ENCODE results near the gene NAALADL2. TPM values are rescaled to one million over a fixed set of nuclear protein-coding genes. Genes with fewer than 3 reads are reported as not detected.
A peak's percentile ranks its signal among the peaks of the same experiment; 100 is the strongest.

NAALADL2 gene
- total RNA-seq, 1 experiment from 2014 or later = 3.1 TPM

DNA sequence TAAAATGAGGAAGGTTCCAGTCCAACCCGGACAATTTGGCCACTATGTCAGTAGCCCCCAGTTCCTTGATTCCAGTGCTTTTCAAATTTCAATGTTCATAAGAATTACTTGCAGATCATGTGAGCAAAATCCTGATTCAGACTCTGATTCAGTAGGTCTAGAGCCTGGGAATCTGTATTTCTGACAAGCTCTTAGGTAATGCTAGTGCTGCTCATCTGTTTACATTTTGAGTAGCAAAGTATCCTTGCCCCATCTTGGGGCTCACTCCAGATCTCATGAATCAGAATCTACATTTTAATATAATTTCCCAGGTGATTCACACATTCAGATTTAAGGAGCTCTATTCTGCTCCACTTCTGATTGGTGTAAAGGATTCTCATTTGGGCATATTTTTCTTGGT, 142.0 kb downstream of the NAALADL2 start:
- no peak for DNase-seq
- H3K27ac ChIP-seq = no peak overlapping the region

DNA sequence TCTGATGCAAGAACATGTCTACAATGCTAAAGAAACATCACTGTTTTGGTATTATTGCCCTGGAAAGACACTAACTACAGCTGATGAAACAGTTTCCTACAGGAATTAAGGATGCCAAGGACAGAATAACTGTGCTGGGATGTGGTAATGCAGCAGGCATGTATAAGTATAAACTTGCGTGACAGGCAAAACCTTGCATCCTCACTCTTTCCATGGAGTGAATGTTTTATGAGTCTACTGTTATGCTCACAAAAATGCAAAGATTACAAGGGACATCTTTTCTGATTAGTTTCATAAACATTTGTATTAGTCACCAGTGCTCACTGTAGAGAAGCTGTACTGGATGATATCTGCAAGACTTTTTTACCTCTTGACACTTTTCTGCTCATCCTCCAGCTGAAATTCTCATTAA, 143.6 kb downstream of the NAALADL2 start:
- no peaks in the 10 kb centered on the region for H3K9me3 ChIP-seq (replicated peaks)
- DNase-seq = no peak
- no peaks in the 10 kb centered on the region for H3K27me3 ChIP-seq
- no peak overlapping the region for H3K27ac ChIP-seq
- peaks cover 12% of the 10 kb centered on the region for H3K4me1 ChIP-seq
- H3K36me3 ChIP-seq = no peaks in the 10 kb centered on the region
- no peak overlapping the region for H3K4me3 ChIP-seq

More for the DNA sequence above, 142.0 kb downstream of the NAALADL2 start:
- Histone ChIP-seq H3K4me1 (peaks cover 12% of the 10 kb centered on the region), H3K27me3 (no peaks in the 10 kb centered on the region), H3K9me3 (replicated peaks) (no peaks in the 10 kb centered on the region), H3K36me3 (no peaks in the 10 kb centered on the region), H3K4me3 (no peak overlapping the region)

DNA sequence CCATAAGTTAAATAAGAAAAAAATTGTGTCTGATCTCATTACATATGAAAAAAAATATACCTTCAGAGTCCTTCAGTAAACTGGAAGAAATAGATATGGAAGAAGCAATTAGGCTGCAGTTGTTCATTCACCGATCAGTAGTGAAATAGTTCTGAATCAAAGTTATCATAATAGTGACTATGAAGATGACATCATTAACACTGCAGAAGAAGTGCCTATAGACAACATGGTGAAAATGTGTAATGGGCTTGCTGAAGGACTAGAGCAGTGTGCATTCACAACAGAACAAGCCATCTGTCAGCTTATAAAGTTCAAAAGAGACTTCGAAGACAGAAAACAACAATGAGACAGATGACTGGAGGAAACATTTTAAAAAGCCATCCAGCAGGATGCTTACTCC, 144.5 kb downstream of the NAALADL2 start:
- Histone ChIP-seq H3K4me3 (no peak overlapping the region), H3K4me1 (peaks cover 12% of the 10 kb centered on the region), H3K27me3 (no peaks in the 10 kb centered on the region), H3K36me3 (no peaks in the 10 kb centered on the region), H3K27ac (no peak overlapping the region), H3K9me3 (replicated peaks) (no peaks in the 10 kb centered on the region)
- no peak for DNase-seq

DNA sequence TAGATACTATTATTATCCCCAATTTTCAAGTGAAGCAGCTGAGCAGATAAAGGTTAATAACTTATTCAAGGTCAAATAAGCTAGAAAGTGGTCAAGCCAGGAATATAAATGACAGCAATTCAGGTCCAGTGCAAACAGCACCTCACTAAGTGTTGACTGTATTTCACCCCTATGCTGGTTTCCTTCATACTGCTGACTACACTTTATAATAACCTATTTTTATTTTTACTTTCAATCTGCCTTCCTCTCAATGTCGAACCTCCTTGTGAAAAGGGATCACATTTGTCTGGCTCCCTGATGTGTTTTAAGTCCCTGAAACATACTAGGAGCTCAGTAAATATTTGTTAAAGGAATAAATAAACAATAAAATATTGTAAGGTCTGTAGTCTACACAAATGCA, 146.1 kb downstream of the NAALADL2 start:
- H3K27ac ChIP-seq = no peak overlapping the region
- DNase-seq = no peak
- peaks cover 12% of the 10 kb centered on the region for H3K4me1 ChIP-seq

DNA sequence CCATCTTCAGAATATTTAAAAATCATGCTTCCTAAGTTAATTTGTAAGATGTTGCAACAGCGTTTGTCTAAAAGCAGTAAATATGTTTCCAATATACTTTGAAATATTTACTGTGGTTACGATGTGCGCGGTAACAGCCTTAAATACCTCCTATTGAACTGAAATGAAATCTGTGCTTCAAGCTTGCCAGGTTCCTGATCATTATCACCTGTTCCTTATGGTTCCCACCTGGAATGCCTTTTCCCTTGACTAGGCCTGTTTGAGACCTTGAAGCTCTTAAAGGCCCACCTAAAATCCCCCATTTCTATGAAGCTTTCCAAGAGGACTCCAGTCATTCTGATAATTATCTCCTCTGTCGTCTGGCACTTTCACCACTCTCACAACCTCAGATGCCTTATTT, 146.7 kb downstream of the NAALADL2 start:
- H3K27ac ChIP-seq = no peak overlapping the region
- H3K4me3 ChIP-seq = no peak overlapping the region
- DNase-seq = no peak
- H3K9me3 ChIP-seq (replicated peaks) = no peaks in the 10 kb centered on the region
- H3K4me1 ChIP-seq = peaks cover 12% of the 10 kb centered on the region
- H3K36me3 ChIP-seq = no peaks in the 10 kb centered on the region
- H3K27me3 ChIP-seq = no peaks in the 10 kb centered on the region

More for the DNA sequence above, 146.1 kb downstream of the NAALADL2 start:
- Histone ChIP-seq H3K9me3 (replicated peaks) (no peaks in the 10 kb centered on the region), H3K36me3 (no peaks in the 10 kb centered on the region), H3K27me3 (no peaks in the 10 kb centered on the region), H3K4me3 (no peak overlapping the region)

DNA sequence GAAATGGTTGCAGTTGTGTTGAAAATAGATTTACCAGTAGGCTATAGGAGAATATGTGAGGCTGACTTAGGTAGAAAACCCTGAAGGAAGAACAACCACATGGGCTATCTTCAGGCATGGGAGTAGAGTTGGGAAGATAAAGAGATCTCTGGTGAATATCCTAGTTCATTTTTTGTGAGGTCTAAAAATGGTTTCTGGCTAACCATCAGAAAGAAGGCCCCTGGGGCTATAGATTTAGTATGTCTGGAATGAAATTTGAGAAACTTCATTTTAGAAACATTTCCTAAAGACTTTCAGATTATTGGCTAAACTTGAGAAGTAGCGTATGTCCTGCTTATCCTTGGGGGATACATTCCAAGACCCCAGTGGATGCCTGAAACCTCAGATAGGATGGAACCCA, 148.2 kb downstream of the NAALADL2 start:
- Histone ChIP-seq H3K4me3 (no peak overlapping the region), H3K27ac (no peak overlapping the region), H3K36me3 (no peaks in the 10 kb centered on the region), H3K4me1 (peaks cover 1% of the 10 kb centered on the region; the same call in 1 of the 2 replicates), H3K27me3 (no peaks in the 10 kb centered on the region), H3K9me3 (replicated peaks) (no peaks in the 10 kb centered on the region)
- DNase-seq = peak in 1 of 2 experiments; percentile 17

DNA sequence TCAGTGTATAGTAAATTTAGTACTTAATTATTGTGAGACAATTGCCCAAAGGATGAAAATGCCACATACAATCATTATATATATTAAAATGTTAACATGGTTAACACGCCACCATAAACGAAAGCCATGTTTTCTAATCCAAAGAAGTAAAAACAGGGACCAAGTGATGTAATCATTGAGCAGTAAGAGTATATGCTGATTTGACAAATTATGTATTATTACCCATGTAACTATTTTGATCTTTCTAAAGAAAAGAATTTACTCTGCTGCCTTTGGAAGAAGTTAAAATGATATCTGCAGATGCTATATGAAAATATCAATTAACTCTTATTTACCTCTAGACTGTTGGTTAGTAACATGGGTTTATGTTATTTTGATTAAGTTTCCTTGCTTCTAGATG, 150.2 kb downstream of the NAALADL2 start:
- Histone ChIP-seq H3K36me3 (no peaks in the 10 kb centered on the region), H3K27me3 (no peaks in the 10 kb centered on the region), H3K4me1 (no peaks in the 10 kb centered on the region), H3K27ac (no peak overlapping the region), H3K4me3 (no peak overlapping the region), H3K9me3 (replicated peaks) (no peaks in the 10 kb centered on the region)
- no peak for DNase-seq

DNA sequence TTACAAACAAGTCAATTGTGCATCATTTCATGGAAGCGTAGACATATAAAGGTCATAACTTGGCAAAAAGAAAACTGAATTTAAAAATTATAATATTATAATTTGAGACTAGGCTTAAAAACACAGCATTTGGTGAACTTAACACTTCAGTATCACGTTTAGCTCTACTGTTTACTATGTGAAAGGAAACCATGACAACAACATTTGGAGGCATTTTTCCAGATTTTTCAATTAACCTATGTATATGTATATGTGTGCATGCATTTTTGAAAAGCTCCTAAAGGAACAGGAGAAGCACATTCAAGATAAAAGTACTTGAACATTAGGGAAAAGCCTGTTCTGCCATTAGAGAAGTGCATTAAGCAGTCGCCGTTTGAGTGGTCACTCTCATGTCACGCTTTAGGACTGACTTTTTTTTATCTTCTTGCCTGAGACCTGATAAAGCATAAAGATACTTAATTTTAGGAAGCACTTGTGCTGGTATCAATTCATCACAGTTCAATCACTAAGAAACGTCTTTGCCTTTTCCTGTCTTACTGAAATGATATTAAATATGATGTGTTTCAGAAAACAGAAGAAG, 156.0 kb downstream of the NAALADL2 start:
- no peak overlapping the region for H3K27ac ChIP-seq
- no peak overlapping the region for H3K4me3 ChIP-seq
- H3K36me3 ChIP-seq = no peaks in the 10 kb centered on the region
- H3K4me1 ChIP-seq = no peaks in the 10 kb centered on the region
- no peak for DNase-seq
- no peaks in the 10 kb centered on the region for H3K27me3 ChIP-seq
- H3K9me3 ChIP-seq (replicated peaks) = no peaks in the 10 kb centered on the region

DNA sequence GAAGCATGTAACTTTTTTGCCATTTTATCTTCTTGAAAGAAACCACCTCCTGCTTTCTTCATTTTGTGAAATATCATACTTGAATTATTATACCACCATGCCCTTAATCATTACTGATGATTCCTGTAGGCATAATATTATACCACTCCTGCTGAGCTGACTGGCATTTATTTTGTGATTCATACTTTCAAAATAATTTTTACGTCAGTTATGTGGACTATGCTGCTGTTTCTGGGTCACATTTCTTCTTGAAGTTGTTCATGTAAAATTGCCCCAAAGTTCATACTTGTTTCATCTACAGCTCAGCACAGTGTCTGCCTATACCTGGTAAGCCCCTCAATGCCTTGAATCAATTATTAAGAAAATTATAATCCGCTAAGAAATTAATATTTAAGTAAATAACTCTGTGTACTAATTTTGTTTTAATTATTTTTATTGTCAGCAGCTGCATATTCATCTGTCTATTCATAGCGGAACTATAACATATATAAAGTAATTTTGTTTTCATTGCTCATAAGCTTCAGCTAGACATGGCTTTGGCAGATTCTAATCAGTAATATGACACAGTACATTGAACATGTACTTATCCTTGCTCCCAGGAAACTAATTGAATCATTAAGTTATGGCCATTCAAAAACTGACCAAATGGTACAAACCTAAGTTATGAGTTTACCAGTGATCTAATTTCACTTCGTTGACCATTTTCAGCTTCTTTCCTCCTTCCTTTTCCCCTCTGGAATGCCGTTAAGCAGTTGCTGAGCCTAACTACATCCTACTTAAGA, 160.0 kb downstream of the NAALADL2 start:
- H3K4me1 ChIP-seq = no peaks in the 10 kb centered on the region
- H3K4me3 ChIP-seq = no peak overlapping the region
- H3K27ac ChIP-seq = no peak overlapping the region
- no peak for DNase-seq
- H3K27me3 ChIP-seq = no peaks in the 10 kb centered on the region
- no peaks in the 10 kb centered on the region for H3K36me3 ChIP-seq
- no peaks in the 10 kb centered on the region for H3K9me3 ChIP-seq (replicated peaks)

DNA sequence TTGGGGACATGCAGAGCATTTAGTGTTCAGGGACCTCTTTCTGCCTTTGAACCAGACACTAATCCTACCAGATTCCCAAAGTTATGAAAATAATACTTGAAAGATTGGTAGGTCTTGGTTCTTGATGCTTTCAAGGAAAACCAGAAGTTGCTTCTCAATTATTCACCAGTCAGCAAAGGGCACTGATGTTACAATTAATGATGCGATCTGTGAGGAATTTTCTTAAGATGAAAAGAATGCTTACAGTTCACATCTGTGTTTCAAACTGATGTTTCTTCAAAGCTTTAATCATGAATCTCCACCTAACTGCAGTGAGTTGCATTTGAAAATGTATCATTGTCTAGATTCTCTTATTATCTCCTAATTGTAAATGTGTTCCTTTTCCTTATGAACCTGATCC, 161.0 kb downstream of the NAALADL2 start:
- Histone ChIP-seq H3K4me3 (no peak overlapping the region), H3K4me1 (no peaks in the 10 kb centered on the region), H3K9me3 (replicated peaks) (no peaks in the 10 kb centered on the region), H3K27ac (no peak overlapping the region), H3K27me3 (no peaks in the 10 kb centered on the region), H3K36me3 (no peaks in the 10 kb centered on the region)
- no peak for DNase-seq

DNA sequence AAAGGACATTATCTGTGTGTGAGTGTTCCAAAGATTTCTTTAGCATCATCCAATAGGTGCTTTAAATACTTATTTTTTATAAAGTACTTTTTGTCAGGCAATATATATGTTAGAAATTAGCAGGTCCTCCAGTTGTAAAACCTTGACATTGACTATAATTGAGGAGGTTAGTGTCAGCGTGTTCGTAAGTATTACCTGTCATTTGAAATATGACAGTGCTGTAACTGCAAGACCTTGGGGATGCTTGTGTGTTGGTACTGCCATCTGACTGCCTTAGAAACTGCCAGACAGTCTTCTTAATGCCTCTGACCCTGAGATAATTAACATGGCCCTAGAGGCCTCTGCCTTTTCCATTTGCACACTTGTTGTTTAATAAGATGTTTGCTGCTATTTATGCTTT, 170.7 kb downstream of the NAALADL2 start:
- H3K4me1 ChIP-seq = no peaks in the 10 kb centered on the region
- no peak for DNase-seq
- no peaks in the 10 kb centered on the region for H3K36me3 ChIP-seq
- H3K9me3 ChIP-seq (replicated peaks) = no peaks in the 10 kb centered on the region; the same call in 1 of the 2 replicates
- no peak overlapping the region for H3K27ac ChIP-seq
- H3K27me3 ChIP-seq = no peaks in the 10 kb centered on the region
- no peak overlapping the region for H3K4me3 ChIP-seq

DNA sequence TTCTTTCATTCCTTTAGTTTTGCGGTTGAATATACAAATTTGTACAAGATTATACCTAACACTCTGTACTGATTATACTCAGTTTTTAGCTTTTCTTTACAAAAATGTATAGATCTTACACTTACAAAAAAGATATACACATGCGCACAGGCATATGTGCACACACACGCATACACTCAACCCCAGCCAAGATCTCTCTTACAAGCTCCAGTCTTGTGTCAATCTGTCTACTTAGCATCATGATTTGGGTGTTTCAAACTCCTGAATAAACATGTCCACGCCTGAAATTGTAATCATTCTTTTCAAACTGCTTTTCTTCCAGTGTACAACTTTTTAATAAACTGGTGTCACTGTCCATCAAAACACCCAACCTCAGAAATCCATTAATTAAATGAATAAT, 180.7 kb downstream of the NAALADL2 start:
- no peak for DNase-seq

DNA sequence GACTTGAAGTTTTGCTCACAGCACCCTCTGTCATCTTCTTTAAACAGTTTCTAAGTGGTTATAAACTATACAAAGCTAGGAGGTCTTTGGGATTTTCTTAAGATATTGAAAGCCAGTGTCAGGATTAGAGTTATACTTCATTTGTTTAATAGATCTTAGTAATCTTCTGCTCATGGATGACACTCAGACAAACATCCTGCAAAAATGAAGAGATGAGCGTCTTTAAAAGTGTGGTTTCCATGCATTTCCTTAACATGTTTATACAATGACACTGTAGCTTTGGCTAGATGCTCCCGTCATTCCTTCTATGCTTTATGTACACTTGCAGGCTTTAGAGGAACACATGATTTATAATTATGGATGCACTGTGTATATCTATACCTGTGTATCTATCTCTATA, 182.2 kb downstream of the NAALADL2 start:
- Histone ChIP-seq H3K36me3 (no peaks in the 10 kb centered on the region), H3K9me3 (replicated peaks) (no peaks in the 10 kb centered on the region), H3K27me3 (no peaks in the 10 kb centered on the region), H3K4me3 (no peak overlapping the region), H3K27ac (no peak overlapping the region), H3K4me1 (no peaks in the 10 kb centered on the region)
- DNase-seq = no peak

More for the DNA sequence above, 180.7 kb downstream of the NAALADL2 start:
- H3K36me3 ChIP-seq = no peaks in the 10 kb centered on the region
- H3K27me3 ChIP-seq = no peaks in the 10 kb centered on the region
- H3K27ac ChIP-seq = no peak overlapping the region
- H3K4me3 ChIP-seq = no peak overlapping the region
- H3K4me1 ChIP-seq = no peaks in the 10 kb centered on the region
- no peaks in the 10 kb centered on the region for H3K9me3 ChIP-seq (replicated peaks)

DNA sequence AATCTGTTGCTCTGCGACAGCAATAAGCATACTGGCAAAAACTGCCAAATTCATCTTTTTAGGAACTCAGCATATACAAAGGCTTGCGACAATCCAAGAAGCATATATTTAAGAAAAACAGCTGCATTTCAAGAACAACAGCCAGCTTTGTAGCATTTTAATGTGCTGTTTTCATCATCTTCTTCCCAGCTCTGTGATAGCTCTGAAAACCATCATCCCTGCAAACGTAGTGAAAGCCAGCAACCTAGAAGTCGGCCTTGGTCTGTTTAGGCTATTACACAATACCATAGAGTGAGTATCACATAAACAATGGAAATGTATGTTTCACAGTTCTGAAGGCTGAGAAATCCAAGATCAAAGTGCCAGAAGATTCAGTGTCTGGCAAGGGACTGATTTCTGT, 187.5 kb downstream of the NAALADL2 start:
- no peaks in the 10 kb centered on the region for H3K36me3 ChIP-seq
- H3K4me3 ChIP-seq = no peak overlapping the region
- H3K4me1 ChIP-seq = no peaks in the 10 kb centered on the region
- no peak overlapping the region for H3K27ac ChIP-seq
- no peaks in the 10 kb centered on the region for H3K27me3 ChIP-seq
- H3K9me3 ChIP-seq (replicated peaks) = peaks cover 6% of the 10 kb centered on the region; the same call in 1 of the 2 replicates
- no peak for DNase-seq

DNA sequence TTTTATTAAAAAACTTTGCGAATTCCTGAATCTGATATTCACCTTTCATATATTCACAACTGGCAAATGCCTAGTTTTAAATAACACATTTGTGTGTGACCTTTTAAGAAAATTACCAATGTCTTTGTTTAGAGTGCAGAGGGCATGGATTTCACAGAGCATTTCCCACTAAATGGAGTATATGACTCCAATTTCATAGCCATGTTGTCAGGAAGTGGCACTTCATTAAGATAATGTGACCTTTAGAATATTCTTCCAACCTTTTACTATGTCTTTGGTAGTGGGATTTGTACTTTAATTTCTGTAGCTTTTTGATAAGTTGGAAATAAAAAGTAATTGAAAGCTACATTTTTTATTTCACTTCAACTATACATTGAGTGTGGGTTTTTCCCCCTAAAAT, 188.7 kb downstream of the NAALADL2 start:
- H3K4me3 ChIP-seq = no peak overlapping the region
- peaks cover 6% of the 10 kb centered on the region; the same call in 1 of the 2 replicates for H3K9me3 ChIP-seq (replicated peaks)
- no peak overlapping the region for H3K27ac ChIP-seq
- H3K27me3 ChIP-seq = no peaks in the 10 kb centered on the region
- no peaks in the 10 kb centered on the region for H3K4me1 ChIP-seq
- no peaks in the 10 kb centered on the region for H3K36me3 ChIP-seq
- no peak for DNase-seq

DNA sequence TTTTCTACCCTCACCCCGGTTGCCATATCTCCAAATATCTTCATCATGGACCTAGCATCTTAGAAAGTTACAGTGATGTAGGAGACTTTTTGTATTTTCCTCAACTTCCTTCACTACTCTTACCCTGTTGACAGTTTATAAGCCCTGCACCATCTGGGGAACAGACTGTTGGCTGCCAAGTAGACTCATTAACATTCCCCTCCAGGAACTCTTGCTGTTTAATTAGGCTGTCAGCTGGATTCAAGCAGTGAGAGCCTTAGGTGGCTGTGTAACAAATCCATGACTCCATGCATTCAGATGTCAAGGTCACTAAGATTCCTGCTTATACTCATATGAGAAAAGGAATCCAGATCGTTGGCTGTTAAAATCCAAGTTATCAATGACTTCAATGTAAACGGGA, 198.3 kb downstream of the NAALADL2 start:
- no peaks in the 10 kb centered on the region for H3K36me3 ChIP-seq
- no peaks in the 10 kb centered on the region for H3K4me1 ChIP-seq
- no peak overlapping the region for H3K4me3 ChIP-seq
- H3K27ac ChIP-seq = no peak overlapping the region
- no peak for DNase-seq
- H3K27me3 ChIP-seq = no peaks in the 10 kb centered on the region
- H3K9me3 ChIP-seq (replicated peaks) = no peaks in the 10 kb centered on the region; the same call in 1 of the 2 replicates
